HG02840 (cell line): ENCODE results near the gene CD19.
"Not testable (repeated sequence)": the region's sequence is repeated elsewhere in the genome, so short reads cannot be mapped to it uniquely, and the experiment has no call there.

Experiments used
- ATAC-seq: cut with Tn5 transposase; IDR thresholded peaks from one replicate; pipeline ENCODE4 v1.9.1; 2021; ENCODE audit warnings: mild to moderate bottlenecking, moderate library complexity, moderate number of reproducible peaks; ENCODE audit not compliant: unreplicated experiment, low FRiP score

Gene CD19

DNA sequence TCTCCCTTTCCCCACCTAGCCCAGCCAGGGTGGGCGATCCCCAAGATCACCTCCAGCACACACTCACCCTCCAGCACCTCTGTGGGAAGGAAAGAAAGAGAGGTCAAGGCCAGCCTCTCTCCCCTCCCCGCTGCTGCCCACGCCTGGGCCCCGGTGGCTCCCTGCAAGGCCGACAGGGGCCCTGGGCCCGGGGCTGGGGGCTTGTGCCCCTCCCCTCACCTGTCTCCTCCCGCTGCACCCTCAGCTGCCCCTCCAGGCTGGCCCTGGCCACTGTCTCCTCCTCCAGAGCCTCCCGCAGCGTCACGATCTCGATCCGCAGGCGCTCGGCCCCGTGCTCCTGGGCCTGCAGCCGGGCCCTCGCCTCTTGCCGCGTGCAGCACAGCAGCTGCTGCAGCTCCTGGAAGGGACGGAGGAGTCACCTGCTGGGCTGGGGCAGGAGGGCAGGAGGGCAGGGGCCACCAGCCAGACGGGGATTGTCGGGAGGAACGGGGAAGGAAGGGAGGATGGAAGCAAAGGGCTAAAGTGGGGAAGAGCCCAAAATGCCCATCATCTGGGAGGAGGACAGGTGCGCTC lies 25.9 kb upstream of the CD19 start:
- ATAC-seq = no peak

DNA sequence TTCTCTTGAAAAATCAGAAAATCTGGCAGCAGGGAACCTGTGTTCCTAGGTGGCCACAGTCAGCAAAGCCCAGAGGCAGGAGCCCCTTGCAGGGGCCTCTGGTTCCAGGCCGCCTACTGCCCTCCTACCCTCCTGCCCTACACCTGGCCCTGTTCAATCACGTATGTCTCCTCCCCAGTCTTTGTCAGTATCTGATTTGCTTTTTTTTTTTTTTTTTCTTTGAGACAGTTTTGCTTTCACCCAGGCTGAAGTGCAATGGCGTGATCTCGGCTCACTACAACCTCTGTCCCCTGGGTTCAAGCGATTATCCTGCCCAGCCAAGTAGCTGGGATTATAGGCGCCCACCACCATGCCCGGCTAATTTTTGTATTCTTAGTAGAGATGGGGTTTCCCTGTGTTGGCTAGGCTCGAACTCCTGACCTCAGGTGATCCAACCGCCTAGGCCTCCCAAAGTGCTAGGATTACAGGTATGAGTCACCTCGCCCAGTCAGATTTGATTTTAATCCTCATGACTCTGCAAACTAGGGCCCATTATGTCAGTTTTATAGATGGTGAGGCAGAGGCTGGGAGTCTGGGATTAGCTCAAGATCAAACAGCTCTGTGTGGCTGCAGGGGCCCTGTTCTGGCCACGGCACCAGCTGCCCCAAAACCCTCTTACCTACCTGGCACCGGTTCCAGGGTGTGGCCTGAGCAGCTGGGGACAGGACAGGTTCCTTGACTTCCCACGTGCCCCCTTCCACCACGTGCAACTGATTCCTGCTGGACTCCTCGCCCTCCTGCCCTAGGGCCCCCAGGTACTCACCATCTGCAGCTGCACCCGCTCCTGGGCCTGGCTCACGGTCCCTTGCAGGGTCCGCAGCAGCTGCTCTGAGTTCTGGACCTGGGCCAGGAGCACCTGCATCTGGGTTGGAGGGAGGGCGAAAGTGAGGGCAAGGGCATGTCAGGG lies 21.4 kb upstream of the CD19 start:
- no peak for ATAC-seq

DNA sequence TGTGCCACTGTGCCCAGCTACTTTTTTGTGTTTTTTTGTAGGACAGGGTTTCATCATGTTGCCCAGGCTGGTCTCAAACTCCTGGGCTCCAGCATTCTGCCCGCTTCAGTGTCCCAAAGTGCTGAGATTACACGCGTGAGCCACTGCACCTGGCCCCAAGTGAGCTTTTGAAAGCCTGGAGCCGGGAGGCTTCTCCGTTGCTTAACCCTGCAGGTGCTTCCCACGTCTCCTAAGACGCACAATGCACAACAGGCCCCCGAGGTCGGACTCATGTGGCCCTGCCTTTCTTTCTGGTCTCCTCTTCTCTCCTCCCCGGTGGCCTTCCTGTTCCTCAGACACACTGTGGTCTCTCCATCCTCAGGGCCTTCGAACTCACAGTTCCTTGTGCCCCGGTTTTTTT lies 19.2 kb upstream of the CD19 start:
- no peak for ATAC-seq

DNA sequence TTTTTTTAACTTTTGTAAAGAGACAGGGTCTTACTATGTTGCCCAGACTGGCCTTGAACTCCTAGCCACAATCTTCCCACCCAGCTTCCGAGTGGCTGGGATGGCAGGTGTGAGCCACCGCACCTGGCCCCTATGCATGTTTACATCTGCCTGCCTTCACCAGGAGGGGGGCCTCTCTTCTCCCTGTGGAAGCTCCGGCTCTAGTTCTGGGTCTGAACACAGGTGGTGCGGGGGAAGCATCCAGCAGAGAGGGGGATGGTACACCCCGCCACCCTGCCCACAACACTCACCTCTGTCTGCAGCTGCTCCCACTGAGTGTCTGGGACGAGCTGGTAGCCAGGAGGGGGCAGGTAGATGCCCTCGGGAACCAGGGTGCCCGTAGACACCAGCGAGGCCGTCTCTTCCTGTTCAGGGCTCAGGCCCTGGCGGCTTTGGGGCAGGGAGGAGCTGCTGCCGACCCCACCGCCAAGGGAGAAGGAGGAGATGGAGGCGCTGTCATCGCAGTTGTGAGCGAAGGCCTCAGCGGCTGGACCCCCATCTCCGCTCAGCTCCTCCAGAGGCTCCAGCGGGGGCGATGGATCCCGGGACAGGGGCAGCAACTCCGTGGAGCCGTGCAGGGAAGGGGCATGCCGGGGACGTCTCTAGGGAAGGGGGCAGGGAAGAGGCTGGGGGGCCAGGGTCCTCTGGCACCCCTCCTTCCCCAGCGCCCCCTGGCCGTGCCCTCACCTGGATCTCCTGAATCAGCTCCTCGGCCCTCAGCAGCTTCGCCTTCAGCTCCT lies 17.6 kb upstream of the CD19 start:
- ATAC-seq = no peak

DNA sequence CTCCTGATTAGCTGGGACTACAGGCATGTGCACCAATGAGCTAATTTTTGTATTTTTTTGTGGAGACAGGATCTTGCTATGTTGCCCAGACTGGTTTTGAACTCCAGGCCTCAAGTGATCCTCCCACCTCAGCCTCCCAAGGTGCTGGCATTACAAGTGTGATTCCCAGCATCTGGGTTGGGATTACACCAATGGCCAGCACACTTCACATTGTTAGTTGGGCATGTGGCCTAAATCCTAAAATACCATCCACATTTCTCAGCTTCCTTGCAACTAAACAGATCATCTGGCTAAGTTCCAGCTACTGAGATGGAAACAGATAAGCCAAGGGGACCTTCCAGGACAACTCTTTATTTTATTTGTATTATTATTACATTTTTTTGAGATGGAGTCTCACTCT lies 16.6 kb upstream of the CD19 start:
- ATAC-seq = no peak

DNA sequence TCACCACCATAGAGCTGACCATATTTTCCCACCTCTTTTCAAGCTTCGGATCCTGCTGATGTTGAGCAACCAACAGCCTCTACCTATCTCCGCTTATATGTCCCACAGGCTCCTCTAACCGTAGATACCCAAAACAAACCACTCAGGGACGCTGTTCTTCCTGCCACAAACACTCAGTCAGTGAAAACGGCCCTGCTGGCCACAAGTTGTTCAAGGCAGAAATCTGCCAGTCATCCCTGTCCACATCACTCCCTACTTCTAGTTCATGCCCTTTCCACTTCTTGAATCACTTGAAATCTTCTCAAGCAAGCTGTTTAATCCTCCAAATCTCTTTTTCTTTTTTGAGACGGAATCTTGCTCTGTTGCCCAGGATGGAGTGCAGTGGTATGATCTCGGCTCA lies 14.7 kb upstream of the CD19 start:
- no peak for ATAC-seq

DNA sequence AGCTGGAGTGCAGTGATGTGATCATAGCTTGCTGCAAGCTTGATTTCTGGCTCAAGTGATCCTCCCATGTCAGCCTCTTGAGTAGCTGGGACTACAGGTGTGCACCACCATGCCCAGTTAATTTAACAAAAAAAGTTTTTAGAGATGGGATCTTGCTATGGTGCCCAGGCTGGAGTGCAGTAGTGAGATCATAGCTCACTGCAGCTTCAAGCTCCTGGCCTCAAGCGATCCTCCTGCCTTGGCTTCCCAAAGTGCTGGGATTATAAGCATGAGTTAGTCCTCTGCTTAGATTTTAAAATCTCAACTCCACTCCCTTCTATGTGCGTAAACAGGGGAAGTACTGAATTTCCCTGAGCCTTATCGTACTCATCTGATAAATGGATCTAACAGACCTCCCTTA lies 13.1 kb upstream of the CD19 start:
- ATAC-seq = no peak

DNA sequence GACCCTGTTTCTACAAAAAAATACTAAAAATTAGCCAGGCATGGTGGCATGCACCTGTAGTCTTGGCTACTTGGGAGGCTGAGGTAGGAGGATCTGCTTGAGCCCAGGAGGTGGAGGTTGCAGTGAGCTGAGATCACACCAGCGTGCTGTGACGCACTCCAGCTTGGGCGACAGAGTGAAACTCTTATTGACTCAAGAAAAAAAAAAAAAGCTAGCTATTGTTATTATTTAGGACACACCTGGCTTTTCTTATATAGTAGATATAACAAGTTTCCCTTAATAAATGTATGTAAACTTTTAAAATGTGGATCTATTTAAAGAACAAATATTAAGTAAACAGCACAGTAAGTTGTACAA lies 8.6 kb upstream of the CD19 start:
- ATAC-seq = no peak

DNA sequence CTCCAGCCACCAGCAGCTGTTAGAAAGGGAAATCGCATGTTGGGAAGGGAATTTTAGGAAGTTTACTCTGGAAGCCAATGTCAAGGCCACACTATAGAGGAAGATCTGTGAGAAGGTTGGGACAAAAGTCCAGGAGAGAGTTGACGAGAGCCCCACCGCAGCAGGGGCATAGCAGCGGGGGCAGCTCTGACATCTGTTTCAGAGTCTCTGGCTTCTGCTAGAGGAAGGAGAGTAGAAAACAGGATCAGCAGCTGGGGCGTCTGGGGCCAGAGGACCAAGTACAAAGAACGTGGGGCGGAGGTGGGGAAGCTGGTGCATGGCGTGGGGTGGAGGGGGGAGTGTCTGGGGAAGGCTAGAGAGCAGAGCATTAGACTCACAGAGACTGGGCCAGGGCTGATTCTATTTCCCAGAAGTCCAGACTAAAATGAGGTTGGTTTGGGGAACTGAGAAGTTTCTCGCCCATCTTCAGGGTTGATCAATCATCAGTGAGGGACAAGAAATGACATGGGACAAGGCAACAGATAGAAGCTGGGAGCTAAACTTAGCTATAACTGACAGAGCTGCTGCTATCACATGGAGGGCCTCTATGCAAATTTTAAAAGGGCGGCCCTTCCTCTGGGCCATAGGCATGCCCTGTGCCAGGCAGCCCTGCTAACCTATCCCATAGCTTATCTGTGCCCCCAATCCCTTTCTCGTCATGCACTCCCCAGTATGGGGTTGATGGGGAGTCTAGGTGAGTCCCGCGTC lies 7.9 kb upstream of the CD19 start:
- peak; percentile 42 for ATAC-seq

DNA sequence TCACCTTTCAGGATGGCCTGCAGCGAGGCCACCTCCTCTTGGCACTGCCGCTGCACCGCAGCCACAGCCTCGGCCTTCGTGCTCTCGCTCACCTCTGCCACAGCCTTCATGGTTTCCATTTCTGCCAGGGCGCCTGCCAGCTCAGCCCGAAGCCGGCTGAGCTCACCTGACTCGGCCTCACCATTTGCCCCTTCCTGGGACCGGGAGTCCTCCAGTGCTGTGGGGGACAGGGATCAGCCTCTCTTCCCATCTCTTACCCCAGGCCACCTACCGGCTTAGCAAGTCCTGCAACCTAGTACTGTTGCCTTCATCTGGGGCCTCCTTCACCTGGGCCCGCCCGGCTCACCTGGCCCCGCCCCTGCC lies 7.4 kb upstream of the CD19 start:
- ATAC-seq = peak; percentile 10

DNA sequence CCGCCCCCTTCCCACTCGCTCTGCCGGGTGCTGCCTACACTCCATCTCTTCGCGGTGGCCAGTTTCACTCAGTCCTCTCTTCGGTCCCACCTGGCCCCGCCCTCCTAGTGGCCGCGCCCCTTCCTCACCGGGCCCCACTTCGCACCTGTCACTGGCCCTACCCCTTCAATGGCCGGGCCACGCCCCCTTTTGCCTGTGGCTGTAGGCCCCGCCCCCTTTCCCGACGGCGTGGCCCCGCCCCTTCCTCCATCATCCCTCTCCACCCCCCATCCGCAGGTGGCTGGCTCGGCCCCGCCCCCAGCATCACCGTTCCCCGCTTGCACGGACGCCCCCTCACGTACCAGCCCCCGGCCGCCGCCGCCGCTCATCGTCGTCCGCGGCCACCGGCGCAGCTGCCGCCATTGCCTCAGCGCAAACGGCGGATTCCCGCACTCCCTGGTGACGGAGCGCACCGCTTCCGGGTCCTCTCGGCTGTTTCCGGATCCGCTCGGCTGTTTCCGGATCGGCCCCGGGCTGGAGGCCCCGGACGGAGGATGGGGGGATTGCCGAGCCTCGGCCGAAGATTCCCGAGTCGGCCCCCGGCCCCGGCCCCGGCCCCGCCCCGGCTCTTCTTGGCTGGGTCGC lies 6.9 kb upstream of the CD19 start, which contains the start of gene RABEP2:
TSS of gene RABEP2 (minus strand) at position 477 of the 624 bp plus-strand sequence. CDS start at position 402, 75 bp downstream.
- ATAC-seq = peak; percentile 55

DNA sequence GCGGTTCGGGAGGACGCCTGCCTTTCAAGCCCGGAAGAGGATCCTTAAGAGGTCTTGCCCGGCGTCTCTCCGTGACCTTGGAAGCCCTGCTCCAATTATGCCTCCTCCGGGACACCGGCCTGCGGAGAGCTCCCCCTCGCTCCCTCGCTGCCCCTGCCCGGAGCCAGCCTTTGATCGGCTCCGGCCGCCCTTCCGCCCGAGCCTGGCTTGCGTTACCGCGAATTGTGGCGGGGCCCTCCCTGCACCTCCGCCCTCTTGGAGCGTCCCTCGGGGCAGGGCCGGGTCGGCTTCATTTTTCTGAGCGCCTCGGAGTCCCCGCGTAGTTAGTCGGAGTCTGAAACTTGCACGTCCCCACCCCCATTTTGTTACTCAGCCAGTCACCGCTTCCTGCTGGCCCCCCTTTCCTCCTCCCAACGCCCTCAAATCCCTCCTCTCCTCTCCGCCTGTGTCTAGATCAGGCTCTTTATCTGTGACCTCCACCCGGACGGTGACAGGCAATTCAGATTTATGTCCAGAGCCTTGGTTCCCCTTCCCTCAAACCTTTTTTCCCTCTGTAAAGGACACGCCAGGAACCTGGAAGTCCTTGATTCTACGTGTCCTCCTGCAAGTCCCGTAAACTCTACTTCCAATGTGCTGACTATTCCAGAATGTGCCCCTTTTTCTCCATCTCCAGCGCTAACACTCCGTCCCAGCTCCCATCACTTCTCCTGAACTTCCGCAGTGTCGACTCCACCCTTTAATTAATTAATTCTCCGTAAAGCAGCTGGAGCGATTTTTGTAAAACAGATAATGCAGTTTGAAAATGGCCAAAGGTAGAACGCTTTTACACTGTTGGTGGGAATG lies 6.2 kb upstream of the CD19 start:
- ATAC-seq = peak; percentile 29

DNA sequence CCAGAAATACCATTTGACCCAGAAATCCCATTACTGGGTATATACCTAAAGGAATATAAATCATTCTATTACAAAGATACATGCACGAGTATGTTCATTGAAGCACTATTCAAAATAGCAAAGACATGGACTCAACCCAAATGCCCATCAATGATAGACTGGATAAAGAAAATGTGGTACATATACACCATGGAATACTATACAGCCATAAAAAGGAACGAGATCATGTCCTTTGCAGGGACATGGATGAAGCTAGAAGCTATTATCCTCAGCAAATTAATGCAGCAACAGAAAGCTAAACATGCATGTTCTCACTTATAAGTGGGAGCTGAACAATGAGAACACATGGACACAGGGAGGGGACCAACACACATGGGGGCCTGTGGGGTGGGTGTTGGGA lies 5.5 kb upstream of the CD19 start:
- not testable (repeated sequence) for ATAC-seq

DNA sequence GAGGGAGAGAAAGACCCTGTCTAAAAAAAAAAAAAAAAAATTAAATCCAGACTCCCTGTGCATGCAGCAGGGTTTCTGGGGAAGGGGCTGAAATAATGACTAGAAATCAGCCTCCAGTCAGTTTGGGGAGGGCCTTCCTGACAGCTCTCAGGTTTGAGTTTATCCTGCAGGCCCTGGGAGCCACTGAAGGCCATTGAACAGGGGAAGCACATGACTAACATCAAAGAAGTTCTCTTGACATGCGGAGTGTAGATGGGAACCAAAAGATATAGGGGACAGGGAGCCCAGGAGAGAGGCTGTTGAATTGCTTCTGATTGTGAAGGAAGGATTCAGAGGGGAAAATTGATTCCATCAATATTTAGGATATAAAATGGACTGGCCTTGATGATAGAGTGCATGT lies 4.0 kb upstream of the CD19 start:
- ATAC-seq = no peak

DNA sequence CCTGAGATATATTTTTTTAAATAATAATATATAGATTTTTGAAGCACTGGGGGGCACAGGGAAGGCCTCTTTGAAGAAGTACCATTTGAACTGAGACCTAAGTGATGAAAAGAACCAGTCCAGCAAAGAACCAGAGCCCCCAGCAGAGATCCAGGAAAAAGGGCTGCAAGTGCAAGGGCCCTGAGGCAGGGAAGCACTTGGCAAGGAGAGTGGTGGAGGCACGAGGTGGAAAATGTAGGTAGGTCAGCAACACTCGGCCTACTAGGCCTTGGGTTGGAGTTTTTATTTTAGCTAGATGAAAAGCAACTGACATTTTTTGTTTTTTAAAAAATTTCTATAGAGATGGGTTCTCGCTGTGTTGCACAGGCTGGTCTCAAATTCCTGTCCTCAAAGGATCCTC lies 1.6 kb upstream of the CD19 start:
- ATAC-seq = no peak

DNA sequence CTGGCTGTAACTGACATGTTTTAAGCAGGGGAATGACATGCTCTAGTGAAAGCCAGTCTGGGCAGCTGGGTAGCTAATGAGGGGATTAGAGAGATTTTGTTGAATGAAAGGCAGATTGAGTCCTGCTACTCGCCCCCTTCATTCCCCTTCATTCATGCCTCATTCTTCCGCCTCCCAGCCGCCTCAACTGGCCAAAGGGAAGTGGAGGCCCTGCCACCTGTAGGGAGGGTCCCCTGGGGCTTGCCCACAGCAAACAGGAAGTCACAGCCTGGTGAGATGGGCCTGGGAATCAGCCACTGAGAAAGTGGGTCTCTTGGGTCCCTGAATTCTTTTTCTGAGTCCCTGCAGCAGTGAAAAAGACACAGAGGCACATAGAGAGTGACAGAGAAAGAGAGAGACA lies 1.1 kb upstream of the CD19 start:
- ATAC-seq = no peak

DNA sequence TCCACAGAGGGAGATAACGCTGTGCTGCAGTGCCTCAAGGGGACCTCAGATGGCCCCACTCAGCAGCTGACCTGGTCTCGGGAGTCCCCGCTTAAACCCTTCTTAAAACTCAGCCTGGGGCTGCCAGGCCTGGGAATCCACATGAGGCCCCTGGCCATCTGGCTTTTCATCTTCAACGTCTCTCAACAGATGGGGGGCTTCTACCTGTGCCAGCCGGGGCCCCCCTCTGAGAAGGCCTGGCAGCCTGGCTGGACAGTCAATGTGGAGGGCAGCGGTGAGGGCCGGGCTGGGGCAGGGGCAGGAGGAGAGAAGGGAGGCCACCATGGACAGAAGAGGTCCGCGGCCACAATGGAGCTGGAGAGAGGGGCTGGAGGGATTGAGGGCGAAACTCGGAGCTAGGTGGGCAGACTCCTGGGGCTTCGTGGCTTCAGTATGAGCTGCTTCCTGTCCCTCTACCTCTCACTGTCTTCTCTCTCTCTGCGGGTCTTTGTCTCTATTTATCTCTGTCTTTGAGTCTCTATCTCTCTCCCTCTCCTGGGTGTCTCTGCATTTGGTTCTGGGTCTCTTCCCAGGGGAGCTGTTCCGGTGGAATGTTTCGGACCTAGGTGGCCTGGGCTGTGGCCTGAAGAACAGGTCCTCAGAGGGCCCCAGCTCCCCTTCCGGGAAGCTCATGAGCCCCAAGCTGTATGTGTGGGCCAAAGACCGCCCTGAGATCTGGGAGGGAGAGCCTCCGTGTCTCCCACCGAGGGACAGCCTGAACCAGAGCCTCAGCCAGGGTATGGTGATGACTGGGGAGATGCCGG lies 769 bp downstream of the CD19 start:
- no peak for ATAC-seq

DNA sequence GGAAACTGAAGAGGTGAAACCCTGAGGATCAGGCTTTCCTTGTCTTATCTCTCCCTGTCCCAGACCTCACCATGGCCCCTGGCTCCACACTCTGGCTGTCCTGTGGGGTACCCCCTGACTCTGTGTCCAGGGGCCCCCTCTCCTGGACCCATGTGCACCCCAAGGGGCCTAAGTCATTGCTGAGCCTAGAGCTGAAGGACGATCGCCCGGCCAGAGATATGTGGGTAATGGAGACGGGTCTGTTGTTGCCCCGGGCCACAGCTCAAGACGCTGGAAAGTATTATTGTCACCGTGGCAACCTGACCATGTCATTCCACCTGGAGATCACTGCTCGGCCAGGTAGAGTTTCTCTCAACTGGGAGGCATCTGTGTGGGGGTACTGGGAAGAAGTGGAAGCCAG lies 1.4 kb downstream of the CD19 start:
- ATAC-seq = no peak

DNA sequence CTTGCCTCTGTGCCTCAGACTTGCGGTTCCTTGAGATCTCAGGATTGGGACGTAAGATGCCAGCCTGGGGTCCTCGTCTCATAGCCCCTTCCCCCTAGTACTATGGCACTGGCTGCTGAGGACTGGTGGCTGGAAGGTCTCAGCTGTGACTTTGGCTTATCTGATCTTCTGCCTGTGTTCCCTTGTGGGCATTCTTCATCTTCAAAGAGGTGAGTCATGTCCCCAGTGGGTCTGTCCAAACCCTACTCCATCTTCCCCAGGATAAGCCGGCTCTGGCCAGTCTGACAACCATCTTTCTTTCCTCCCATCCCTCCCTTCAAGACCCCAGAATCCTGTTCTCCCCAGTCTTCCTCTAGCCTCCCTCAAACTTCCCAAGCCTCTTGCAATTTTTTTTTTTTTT lies 3.6 kb downstream of the CD19 start:
- ATAC-seq = no peak
